ENCODE results near the gene WFDC9.
"Not testable (repeated sequence)": the region's sequence is repeated elsewhere in the genome, so short reads cannot be mapped to it uniquely, and the experiment has no call there.

Gene WFDC9

DNA sequence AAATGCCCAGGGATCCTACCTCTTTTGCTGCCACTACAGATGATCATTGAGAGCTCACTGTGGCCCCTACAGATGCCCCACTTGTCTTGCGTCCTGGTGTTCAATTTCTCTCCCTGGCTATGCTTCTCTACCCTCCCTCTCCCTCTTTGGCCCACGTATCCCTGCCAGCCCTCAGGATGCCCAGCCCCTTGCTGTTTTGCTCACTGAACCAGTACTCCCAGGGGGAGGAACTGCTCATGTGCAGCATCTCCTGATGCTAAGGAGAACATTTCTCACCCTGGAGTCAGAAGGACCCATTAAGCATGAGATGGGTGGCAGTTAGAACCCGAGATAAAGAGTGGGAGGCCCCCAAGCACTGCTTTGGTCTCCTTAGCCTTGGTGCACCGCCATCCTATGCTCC, at the start of gene WFDC9:
Gene WFDC9 (minus strand): TSS at position 101 of the 400 bp plus-strand sequence. CDS start 21,103 bp downstream, outside the sequence.
- DNase-seq = no peak

DNA sequence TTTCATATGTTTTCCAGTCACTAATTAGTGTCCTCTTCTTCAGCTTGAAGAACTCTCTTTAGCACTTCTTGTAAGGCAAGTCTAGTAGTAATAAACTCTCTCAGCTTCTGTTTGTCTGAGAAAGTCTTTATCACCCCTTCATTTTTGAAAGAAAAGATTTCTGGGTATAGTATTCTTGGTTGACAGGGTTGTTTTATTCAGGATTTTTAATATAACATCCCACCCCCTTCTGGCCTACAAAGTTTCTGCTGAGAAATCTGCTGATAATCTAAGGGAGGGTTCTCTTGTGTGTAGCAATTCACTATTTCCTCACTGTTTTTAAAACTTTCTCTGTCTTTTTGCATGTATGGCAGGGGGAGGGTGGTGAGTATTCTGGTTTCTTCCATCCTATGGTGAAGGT, 48.6 kb upstream of the WFDC9 start:
- no peak for DNase-seq

DNA sequence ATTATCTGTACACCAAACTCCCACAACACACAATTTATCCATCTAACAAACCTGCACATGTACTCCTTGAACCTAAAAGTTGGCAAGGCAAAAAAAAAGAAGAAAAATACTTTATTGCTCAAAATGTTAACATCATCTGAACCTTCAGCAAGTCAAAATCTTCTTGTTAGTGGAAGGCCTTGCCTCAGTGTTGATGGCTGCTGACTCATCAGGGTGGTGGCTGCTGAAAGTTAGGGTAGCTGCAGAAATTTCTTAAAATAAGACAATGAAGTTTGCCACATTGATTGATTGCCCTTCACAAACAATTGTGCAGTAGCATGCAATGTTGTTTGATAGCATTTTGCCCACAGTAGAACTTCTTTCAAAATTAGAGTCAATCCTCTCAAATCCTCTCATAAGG, 41.7 kb upstream of the WFDC9 start:
- no peak for DNase-seq

DNA sequence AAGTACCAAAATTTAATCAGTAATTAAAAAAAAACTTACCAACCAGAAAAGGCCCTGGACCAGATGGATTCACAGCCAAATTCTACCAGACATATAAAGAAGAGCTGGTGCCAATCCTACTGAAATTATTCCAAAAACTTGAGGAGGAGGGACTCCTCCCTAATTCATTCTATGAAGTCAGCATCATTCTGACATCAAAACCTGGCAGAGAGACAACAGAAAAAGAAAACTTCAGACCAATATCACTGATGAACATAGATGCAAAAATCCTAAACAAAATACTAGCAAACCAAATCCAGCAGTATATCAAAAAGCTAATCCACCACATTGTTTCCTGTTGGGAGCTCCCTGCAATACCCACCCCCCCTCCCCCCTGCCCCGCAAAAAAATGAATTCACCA, 39.1 kb upstream of the WFDC9 start, which contains the start of gene WFDC11:
Gene WFDC11 (minus strand): TSS at position 101 of the 400 bp plus-strand sequence. CDS start 19,639 bp downstream, outside the sequence.
- DNase-seq = no peak

DNA sequence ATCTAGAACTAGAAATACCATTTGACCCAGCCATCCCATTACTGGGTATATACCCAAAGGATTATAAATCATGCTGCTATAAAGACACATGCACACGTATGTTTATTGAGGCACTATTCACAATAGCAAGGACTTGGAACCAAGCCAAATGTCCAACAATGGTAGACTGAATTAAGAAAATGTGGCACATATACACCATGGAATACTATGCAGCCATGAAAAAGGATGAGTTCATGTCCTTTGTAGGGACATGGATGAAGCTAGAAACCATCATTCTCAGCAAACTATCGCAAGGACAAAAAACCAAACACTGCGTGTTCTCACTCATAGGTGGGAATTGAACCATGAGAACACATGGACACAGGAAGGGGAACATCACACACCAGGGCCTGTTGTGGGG, 26.0 kb upstream of the WFDC9 start:
- not testable (repeated sequence) for DNase-seq

DNA sequence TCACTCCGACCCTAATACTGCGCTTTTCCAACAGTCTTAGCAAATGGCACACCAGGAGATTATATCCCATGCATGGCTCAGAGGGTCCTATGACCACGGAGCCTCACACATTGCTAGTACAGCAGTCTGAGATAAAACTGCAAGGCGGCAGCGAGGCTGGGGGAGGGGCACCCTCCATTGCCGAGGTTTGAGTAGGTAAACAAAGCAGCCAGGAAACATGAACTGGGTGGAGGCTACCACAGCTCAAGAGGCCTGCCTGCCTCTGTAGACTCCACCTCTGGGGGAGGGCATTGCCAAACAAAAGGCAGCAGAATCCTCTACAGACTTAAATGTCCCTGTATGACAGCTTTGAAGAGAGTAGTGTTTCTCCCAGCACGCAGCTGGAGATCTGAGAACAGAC, 20.6 kb upstream of the WFDC9 start:
- not testable (repeated sequence) for DNase-seq

DNA sequence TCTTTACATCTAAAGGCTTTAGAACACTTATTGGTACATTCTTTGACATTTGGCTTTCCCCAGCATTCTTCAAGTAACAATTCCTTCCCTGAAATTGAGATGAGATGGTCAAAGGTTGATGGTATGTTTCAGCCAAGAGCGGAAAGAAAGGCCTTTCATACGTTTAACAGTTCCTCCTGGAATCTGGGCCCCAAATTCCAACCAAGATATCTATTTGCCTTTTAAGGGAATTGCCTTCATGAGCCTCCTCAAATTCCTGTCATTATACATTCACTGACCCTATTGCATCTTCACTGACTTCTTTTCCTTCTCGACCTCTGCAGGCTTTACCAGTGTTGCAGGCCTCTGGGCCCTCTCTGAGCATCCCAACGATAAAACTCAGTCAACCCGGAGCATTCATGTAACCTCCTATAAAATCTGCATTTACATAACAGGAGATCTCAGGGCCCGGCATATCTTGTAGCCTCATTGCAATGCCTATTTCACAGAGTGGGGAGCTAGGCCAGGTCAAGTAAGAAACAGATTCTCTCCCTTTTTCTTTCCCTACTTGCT, 18.3 kb upstream of the WFDC9 start:
- no peak for DNase-seq

DNA sequence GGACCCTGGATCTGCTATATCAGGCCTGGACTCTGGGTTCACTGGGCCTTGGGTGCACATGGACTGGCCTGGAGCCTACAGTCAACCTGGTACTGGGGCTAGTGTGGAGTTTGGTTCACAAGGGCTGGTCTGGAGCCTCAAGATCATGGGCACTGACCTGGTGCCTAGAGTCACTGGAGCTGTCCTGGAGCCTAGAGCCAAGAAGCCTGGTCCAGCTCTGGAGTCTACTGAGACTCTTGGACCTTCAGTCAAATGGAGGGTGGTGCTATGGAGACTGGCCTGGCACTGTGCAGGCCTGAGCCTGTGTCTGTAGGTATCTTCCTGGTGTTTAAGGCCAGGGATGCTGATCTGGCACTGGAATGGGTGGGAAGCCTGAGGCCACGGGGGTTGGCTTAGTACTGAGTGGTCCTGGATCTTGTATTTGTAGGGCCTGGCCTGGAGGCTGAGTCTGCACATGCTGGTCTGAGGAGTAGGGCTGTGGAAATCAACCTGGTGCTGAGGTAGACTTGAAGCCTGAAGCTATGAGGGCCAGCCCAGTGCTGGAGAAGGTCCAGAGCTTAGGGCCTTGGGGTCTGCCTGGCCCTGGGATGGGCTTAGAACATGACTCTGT, 16.5 kb upstream of the WFDC9 start:
- DNase-seq = no peak

DNA sequence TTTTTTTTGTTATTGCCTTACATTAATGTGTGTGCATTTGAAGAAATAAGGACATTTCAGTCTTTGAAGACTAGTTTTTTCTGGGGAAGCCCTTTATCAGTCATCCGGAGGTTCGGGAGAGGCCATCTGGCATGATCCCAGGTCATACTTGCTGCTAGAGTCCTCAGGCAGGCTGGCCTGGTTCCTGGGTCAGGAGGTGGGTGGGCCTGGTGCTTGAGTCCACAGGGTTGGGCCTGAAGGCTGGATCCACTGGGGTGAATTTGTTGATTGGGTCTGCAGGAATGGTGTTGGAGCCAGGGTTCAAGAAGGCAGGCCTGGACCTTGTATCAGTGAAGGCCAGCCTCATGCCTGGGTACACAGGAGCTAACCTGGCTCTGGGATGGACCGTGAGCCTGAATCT, 15.8 kb upstream of the WFDC9 start:
- DNase-seq = no peak

DNA sequence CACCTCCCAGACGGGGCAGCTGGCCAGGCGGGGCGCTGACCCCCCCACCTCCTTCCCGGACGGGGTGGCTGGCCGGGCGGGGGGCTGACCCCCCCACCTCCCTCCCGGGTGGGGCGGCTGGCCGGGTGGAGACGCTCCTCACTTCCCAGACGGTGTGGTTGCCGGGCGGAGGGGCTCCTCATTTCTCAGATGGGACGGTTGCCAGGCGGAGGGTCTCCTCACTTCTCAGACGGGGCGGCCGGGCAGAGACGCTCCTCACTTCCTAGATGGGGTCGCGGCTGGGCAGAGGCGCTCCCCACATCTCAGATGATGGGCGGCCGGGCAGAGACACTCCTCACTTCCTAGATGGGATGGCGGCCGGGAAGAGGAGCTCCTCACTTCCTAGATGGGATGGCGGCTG, 14.8 kb upstream of the WFDC9 start:
- not testable (repeated sequence) for DNase-seq

DNA sequence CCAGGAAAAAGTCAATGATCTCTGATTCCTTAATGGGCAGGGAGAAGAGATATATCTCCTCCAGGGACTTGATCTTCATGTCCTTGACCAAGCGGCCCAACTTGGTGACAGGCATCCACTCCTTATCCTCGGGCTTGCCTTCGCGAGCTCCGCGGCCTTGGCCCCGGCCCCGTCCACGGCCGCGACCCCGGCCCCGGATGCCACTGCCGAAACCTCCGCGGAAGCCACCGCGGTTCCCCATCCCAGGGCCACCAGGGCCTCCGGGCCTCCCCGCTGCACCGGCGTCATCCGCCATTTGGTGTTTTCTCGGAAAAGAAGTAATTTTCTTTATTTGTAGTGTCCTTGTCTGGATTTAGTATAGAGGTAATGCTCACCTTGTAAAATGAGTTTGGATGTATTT, 10.0 kb upstream of the WFDC9 start:
- not testable (repeated sequence) for DNase-seq

DNA sequence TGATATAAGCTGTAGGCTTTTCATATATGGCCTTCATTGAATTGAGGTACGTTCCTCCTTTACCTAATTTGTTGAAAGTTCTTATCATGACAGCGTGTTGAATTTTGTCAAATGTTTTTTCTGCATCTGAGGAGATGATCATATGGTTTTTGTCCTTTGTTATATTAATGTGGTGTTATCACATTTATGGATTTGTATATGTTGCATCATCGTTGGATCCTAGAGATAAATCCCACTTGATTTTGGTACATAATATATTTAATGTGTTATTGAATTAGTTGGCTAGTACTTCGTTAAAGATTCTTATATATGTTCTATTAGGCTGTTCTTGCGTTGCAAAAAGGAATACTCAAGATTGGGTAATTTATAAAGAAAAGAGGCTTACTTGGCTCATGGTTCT, 8.6 kb upstream of the WFDC9 start:
- DNase-seq = no peak

DNA sequence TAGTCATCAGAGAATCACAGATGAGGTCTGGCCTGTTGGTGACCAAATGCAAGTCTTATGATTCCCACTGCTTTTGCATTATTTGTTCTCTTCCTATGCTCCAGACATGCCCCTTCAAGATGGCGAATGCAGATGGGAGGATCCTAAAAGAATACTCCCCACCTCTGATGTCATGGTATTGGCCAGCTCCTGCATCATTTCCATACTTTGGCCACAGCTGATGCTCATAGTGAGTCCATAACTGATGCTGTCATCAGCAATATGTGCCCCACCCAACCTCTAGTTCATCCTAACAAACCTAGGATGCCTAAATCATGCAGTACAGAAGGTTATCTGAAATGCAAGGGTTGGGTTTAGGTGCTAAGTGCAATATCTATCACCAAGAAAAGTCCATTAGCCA, 5.4 kb upstream of the WFDC9 start:
- DNase-seq = no peak

DNA sequence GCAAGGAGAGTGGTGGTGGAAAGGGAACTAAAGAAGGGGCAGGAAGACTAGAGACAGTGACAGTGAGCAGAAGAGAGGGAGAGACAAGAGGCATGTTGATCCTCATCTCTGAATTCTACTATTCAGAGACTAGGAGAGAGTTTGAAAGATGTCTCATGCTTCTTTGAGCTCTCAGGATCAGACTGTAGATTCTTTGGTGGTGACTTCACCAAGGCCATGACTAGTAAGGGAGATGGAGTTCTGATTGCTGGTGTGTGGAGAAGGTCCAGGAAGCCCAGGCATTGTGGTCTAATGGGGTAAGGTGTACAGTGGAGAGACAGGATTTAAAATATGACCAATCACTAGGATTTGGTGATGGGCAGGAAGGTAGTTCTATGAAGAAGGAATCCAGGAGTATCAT, 713 bp downstream of the WFDC9 start:
- no peak for DNase-seq

DNA sequence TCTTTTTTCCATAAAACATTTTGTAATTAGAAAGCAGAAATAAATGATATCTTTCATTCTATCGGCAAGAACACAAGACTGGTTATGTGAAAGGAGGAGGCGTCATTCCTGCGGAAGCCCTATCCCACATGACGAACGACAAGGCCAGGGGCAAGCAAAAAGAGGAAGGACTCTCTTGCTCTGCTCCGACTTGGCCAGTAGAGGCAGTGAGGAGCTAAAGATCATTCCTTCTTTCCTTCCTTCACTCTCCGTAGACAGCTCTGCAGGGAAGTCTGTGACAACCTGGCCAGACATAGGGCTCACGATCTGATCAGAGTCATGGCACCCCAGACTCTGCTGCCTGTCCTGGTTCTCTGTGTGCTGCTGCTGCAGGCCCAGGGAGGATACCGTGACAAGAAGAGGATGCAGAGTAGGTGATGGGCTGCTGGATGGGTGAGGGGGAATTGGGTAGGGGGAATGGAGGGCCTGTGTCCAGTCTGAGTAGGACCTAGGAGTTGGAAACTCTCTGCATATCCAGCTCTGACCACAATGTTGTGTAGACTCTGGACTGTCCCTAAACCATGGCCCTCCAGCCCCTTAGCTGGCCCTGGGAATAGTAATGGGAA, 1.5 kb downstream of the WFDC9 start, which contains the start of gene WFDC10A:
Gene WFDC10A (plus strand): TSS at position 244 of the 605 bp plus-strand sequence. CDS start 75 bp downstream, at position 319.
- no peak for DNase-seq

DNA sequence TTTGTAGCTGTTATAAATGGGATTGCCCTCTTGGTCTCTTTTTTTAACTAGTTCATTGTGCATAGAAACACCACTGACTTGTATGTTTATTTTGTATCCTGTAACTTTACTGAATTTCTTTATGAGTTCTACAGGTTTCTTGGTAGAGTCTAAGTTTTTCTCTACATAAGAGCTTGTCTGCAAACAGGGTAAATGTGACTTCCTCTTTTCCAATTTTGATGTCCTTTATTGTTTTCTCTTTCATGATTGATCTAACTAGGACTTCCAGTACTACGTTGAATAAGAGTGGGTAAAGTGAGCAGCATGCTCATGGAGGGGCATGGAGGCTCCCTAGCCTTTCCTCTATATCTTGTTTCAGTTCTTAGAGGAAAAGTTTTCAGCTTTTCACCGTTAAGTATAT, 4.5 kb downstream of the WFDC9 start:
- DNase-seq = no peak

DNA sequence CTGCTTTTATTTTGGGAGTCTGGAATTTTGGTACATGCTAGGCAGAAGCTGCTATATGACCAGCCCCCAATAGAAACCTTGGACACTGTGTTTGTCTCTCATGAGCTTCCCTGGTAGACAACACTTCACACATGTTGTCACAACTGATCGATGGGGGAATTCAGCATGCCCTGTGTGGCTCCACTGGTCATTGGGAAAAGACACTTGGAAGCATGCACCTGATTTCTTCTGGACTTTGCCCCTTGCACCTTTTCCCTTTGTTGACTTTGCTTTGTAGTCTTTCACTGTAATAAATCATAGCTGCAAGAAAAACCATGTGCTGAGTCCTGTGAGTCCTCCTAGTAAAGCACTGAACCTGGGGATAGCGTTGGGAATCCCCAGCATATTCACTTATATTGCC, 9.5 kb downstream of the WFDC9 start:
- no peak for DNase-seq

DNA sequence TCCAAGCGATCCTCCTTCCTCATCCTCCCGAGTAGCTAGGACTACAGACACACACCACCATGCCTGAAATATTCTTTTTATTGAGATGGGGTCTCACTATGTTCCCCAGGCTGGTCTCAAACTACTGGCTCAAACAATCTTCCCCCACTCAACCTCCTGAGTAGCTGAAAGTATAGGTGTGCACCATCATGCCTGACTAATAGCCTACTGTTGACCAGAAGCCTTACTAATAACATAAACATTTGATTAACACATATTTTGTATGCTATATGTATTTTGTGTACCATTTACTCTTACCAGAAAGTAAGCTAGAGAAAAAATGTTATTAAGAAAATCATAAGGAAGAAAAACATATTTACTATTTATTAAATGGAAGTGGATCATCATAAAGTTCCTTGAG, 13.5 kb downstream of the WFDC9 start:
- DNase-seq = no peak

DNA sequence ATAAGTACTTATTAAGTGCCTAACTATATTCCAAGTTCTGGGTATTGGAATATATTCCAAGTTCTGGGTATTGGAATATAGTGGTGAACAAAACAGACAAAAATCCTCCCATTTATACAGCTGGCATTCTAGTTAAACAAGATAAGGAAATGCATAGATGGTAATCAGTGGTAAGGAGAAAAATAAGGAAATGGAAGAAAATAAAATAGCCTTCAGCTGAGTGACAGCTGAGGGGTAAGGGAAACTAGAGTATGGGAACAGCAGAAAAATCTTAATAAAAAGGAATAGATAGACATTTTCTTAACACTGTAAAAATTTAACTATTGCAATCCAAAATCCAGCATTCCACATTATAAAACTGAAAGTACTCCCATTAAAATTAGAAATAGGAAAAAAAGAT, 18.8 kb downstream of the WFDC9 start:
- DNase-seq = no peak

DNA sequence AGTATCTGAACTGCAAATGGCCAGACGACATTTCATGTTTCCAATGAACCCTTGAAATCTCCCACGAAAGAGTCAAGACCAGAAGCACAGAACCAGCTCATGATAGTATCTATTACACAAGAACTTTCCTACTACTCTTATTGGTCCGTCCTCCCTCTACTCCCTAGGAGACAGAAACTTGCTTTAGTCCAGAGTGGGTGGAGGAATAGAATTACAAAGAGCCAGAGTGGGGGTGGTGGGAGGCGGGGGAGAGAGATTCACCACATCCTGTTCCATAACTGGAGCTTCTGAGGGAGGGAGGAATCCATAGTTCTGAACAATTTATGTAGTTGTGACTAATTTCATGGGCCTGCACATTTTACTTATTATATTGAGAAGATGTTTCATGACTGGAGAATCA, 20.0 kb downstream of the WFDC9 start:
- DNase-seq = peak; percentile 23

DNA sequence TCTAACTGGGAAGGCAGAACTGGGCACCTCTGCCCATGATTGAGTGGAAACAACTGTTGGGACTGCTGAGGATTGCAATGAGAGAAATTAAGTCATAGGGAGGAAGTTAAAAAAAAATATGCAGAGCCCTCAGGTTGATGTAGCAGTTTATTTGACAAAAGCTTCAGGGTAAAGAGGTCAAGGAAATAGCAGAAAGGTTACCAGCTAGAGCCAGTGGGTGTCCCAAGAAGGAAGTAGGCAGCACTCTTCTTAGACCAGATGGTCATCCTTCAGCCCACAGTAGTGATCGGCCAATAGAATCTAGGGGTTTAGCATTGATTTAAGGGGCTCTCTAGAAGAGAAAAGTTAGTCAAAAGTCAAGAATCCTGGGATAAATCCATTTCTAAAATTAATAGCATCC, 23.3 kb downstream of the WFDC9 start:
- DNase-seq = no peak

DNA sequence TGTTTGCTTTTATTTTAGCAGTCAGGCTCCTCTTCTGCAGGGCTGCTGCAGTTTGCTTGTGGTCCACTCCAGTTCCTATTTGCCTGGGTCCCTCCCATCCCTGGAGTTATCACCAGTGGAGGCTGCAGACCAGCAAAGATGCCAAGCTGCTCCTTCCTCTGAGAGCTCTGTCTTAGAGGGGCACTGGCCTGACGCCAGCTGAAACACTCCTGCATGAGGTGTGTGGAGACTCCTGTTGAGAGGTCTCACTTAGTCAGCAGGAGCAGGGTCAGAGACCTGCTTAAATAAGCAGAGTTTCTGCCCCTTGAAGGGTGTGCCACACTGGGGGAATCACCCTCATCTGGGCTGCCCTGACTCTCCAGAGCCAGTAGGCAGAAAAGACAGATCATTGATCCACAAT, 35.8 kb downstream of the WFDC9 start:
- no peak for DNase-seq

DNA sequence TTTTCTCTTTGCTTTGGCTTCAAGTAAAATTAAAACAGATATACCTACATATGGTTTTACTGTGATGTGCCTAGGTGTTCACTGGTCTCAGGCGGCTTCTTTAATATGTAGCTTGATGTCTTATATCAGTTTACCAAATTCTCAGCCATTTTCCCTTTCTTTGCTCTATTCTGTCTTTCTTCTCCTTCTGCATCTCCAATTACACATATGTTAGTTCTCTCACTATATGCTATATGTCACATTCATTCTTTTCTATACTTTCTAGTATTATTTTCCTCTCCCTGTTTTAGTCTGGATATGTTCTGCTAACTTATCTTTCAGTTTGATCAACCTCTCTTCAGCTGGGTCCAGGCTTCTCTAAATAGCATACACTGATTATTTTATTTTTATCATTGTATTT, 37.6 kb downstream of the WFDC9 start:
- no peak for DNase-seq

DNA sequence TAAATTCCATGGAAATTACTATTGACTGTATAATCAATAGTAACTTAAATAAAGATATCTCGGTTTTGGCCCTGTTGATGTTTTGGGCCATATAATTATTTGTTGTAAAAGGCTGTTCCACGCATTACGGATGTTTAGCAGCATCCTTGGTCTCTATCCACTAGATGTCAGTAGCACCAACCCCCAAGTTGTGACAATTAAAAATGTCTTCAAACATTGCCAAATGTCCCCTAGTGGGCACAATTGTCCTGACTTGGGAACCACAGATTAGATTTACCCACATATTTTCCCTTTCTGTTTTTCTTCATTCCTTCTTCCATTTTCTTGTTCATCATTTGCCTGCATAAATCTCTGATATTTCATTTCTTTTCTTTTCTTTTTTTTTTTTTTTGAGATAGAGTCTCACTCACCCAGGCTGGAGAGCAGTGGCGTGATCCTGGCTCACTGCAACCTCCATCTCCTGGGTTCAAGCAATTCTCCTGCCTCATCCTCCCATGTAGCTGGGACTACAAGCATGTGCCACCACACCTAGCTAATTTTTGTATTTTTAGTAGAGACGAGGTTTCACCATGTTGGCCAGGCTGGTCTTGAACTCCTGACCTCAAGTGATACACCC, 38.4 kb downstream of the WFDC9 start:
- DNase-seq = no peak
